Neural progenitor cell (in vitro differentiated cells): ENCODE data around the gene SLC46A3. TPM values are rescaled to one million over a fixed set of nuclear protein-coding genes. Genes with fewer than 3 reads are reported as not detected.
A peak's percentile ranks its signal among the peaks of the same experiment; 100 is the strongest.

Source experiments
- DNase-seq: peaks from one replicate; pipeline ENCODE4 v3.0.0-alpha.2; 2016; ENCODE audit warnings: low spot score
- H2AFZ ChIP-seq: fragments of 200-600 bp; sonication (generic); replicated peaks from 2 replicates; pipeline ENCODE4 v1.6.1; 2016; ENCODE audit warnings: antibody characterized with exemption
- H3F3A ChIP-seq: fragments of 200-600 bp; sonication (generic); 2 replicates; pipeline ENCODE4 v1.6.1; 2016; ENCODE audit warnings: antibody characterized with exemption, low read depth
- H3K27ac ChIP-seq: fragments of 200-600 bp; sonication (generic); 2 replicates; pipeline ENCODE4 v1.5.1; 2016; ENCODE audit warnings: mild to moderate bottlenecking
- H3K27me3 ChIP-seq: fragments of 200-600 bp; sonication (generic); 2 replicates; pipeline ENCODE4 v1.6.1; 2016; ENCODE audit warnings: mild to moderate bottlenecking, moderate library complexity
- H3K36me3 ChIP-seq: fragments of 200-600 bp; sonication (generic); 2 replicates; pipeline ENCODE4 v1.5.1; 2016
- H3K4me1 ChIP-seq: fragments of 200-600 bp; sonication (generic); 2 replicates; pipeline ENCODE4 v1.6.1; 2016; ENCODE audit warnings: mixed run types
- H3K4me2 ChIP-seq: fragments of 200-600 bp; sonication (generic); 2 replicates; pipeline ENCODE4 v1.6.1; 2016
- H3K4me3 ChIP-seq: fragments of 200-600 bp; sonication (generic); 2 replicates; pipeline ENCODE4 v1.5.1; 2016
- H3K79me2 ChIP-seq: fragments of 200-600 bp; sonication (generic); 2 replicates; pipeline ENCODE4 v1.6.1; 2016; ENCODE audit warnings: low read depth
- H3K9ac ChIP-seq: fragments of 200-600 bp; sonication (generic); 2 replicates; pipeline ENCODE4 v1.6.1; 2016
- H3K9me3 ChIP-seq: fragments of 200-600 bp; sonication (generic); 2 replicates; pipeline ENCODE4 v1.5.1; 2016; ENCODE audit warnings: low read depth
- H4K20me1 ChIP-seq: fragments of 200-600 bp; sonication (generic); 2 replicates; pipeline ENCODE4 v1.6.1; 2016; ENCODE audit warnings: low read depth
- H3K27ac Mint-ChIP-seq: 3 replicates; pipeline ENCODE4 v1.8.0; 2021; ENCODE audit warnings: mixed read lengths
- H3K27me3 Mint-ChIP-seq: 2 replicates; pipeline ENCODE4 v1.8.0; 2022; ENCODE audit warnings: low read depth, mild to moderate bottlenecking, inconsistent platforms, moderate library complexity, mixed read lengths; ENCODE audit not compliant: insufficient read depth
- H3K36me3 Mint-ChIP-seq: 3 replicates; pipeline ENCODE4 v1.8.0; 2021; ENCODE audit warnings: mixed read lengths
- H3K4me1 Mint-ChIP-seq: 3 replicates; pipeline ENCODE4 v1.8.0; 2021; ENCODE audit warnings: mixed read lengths
- H3K4me3 Mint-ChIP-seq: 3 replicates; pipeline ENCODE4 v1.8.0; 2021; ENCODE audit warnings: mild to moderate bottlenecking, moderate library complexity, mixed read lengths
- H3K9me3 Mint-ChIP-seq: 3 replicates; pipeline ENCODE4 v1.8.0; 2020; ENCODE audit warnings: mixed read lengths
- EZH2 ChIP-seq: fragments of 200-600 bp; sonication (generic); IDR thresholded peaks from 2 replicates; pipeline ENCODE4 v1.6.1; 2017; ENCODE audit warnings: antibody characterized with exemption, mild to moderate bottlenecking, moderate library complexity
- EZH2phosphoT487 ChIP-seq: fragments of 200-600 bp; sonication (generic); IDR thresholded peaks from 2 replicates; pipeline ENCODE4 v1.6.1; 2017; ENCODE audit warnings: antibody characterized with exemption
- total RNA-seq: library from RNA; depleted of rRNA; stranded (reverse); fragments of >200 nt; gene quantifications from 2 replicates; pipeline ENCODE4 v1.2.3, GENCODE V29; 2015; ENCODE audit warnings: low replicate concordance
- TF ChIP-seq, protein P1 (sequence below): fragments of 200-600 bp; sonication (generic); IDR thresholded peaks from 2 replicates; pipeline ENCODE4 v1.5.1; 2017; ENCODE audit warnings: antibody characterized with exemption, mild to moderate bottlenecking

The SLC46A3 gene
- total RNA-seq, 1 donor from 2014 or later: not detected

GRCh38 chr13:28680541-28680940 lies 38.2 kb downstream of the SLC46A3 start:
- H3K4me3 Mint-ChIP-seq: no peak overlapping the region
- TF ChIP-seq EZH2 (no peak), EZH2phosphoT487 (no peak)
- TF ChIP-seq, protein P1, sequence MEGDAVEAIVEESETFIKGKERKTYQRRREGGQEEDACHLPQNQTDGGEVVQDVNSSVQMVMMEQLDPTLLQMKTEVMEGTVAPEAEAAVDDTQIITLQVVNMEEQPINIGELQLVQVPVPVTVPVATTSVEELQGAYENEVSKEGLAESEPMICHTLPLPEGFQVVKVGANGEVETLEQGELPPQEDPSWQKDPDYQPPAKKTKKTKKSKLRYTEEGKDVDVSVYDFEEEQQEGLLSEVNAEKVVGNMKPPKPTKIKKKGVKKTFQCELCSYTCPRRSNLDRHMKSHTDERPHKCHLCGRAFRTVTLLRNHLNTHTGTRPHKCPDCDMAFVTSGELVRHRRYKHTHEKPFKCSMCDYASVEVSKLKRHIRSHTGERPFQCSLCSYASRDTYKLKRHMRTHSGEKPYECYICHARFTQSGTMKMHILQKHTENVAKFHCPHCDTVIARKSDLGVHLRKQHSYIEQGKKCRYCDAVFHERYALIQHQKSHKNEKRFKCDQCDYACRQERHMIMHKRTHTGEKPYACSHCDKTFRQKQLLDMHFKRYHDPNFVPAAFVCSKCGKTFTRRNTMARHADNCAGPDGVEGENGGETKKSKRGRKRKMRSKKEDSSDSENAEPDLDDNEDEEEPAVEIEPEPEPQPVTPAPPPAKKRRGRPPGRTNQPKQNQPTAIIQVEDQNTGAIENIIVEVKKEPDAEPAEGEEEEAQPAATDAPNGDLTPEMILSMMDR: no peak
- peaks cover 5% of the 10 kb centered on the region for H3K36me3 Mint-ChIP-seq

GRCh38 chr13:28679628-28680027 lies 39.1 kb downstream of the SLC46A3 start:
- Mint-ChIP-seq H3K9me3 (no peaks in the 10 kb centered on the region), H3K36me3 (peaks cover 7% of the 10 kb centered on the region), H3K27ac (no peak overlapping the region), H3K4me3 (no peak overlapping the region), H3K27me3 (no peaks in the 10 kb centered on the region), H3K4me1 (no peaks in the 10 kb centered on the region)
- H3K4me2 ChIP-seq: no peak overlapping the region
- H3K36me3 ChIP-seq: peaks cover 14% of the 10 kb centered on the region
- H3F3A ChIP-seq: peaks cover 15% of the 10 kb centered on the region
- H3K79me2 ChIP-seq: no peaks in the 10 kb centered on the region
- no peak overlapping the region for H3K4me3 ChIP-seq
- H3K4me1 ChIP-seq: no peaks in the 10 kb centered on the region
- no peaks in the 10 kb centered on the region for H3K9me3 ChIP-seq
- H3K27ac ChIP-seq: no peak overlapping the region
- TF ChIP-seq, protein P1: peak; percentile 55
- TF ChIP-seq EZH2: no peak
- TF ChIP-seq EZH2phosphoT487: no peak
- no peak overlapping the region for H3K9ac ChIP-seq
- no peak for DNase-seq
- H2AFZ ChIP-seq: no peak overlapping the region
- H4K20me1 ChIP-seq: no peaks in the 10 kb centered on the region
- H3K27me3 ChIP-seq: no peaks in the 10 kb centered on the region

More at GRCh38 chr13:28680541-28680940, 38.2 kb downstream of the SLC46A3 start:
- no peaks in the 10 kb centered on the region for H4K20me1 ChIP-seq
- H3K27ac ChIP-seq: no peak overlapping the region
- no peak overlapping the region for H3K27ac Mint-ChIP-seq
- no peaks in the 10 kb centered on the region for H3K9me3 Mint-ChIP-seq
- H3K79me2 ChIP-seq: no peaks in the 10 kb centered on the region
- H3K36me3 ChIP-seq: peaks cover 14% of the 10 kb centered on the region
- no peak for DNase-seq
- no peaks in the 10 kb centered on the region for H3K9me3 ChIP-seq
- H3F3A ChIP-seq: peaks cover 15% of the 10 kb centered on the region
- no peaks in the 10 kb centered on the region for H3K4me1 ChIP-seq
- H3K27me3 Mint-ChIP-seq: no peaks in the 10 kb centered on the region
- H3K9ac ChIP-seq: no peak overlapping the region
- H3K4me1 Mint-ChIP-seq: no peaks in the 10 kb centered on the region
- H3K27me3 ChIP-seq: no peaks in the 10 kb centered on the region
- no peak overlapping the region for H2AFZ ChIP-seq
- H3K4me3 ChIP-seq: no peak overlapping the region
- H3K4me2 ChIP-seq: no peak overlapping the region

GRCh38 chr13:28678809-28679208 lies 40.0 kb downstream of the SLC46A3 start:
- H3K27ac ChIP-seq: no peak overlapping the region
- H3K9me3 Mint-ChIP-seq: no peaks in the 10 kb centered on the region
- H2AFZ ChIP-seq: no peak overlapping the region
- no peak overlapping the region for H3K4me2 ChIP-seq
- H3F3A ChIP-seq: peaks cover 15% of the 10 kb centered on the region
- H3K27me3 Mint-ChIP-seq: no peaks in the 10 kb centered on the region
- H3K4me1 ChIP-seq: no peaks in the 10 kb centered on the region
- peaks cover 10% of the 10 kb centered on the region for H3K36me3 Mint-ChIP-seq
- no peaks in the 10 kb centered on the region for H3K9me3 ChIP-seq
- no peaks in the 10 kb centered on the region for H3K27me3 ChIP-seq
- H3K9ac ChIP-seq: no peak overlapping the region
- H3K27ac Mint-ChIP-seq: no peak overlapping the region
- H4K20me1 ChIP-seq: no peaks in the 10 kb centered on the region
- no peaks in the 10 kb centered on the region for H3K79me2 ChIP-seq
- no peak overlapping the region for H3K4me3 Mint-ChIP-seq
- peaks cover 17% of the 10 kb centered on the region for H3K36me3 ChIP-seq
- H3K4me3 ChIP-seq: no peak overlapping the region
- H3K4me1 Mint-ChIP-seq: no peaks in the 10 kb centered on the region
- DNase-seq: no peak
- TF ChIP-seq EZH2phosphoT487: no peak

GRCh38 chr13:28671126-28671792 lies 47.5 kb downstream of the SLC46A3 start:
- no peak overlapping the region for H3K9ac ChIP-seq
- no peaks in the 10 kb centered on the region for H3F3A ChIP-seq
- H3K4me3 ChIP-seq: no peak overlapping the region
- no peaks in the 10 kb centered on the region for H3K79me2 ChIP-seq
- no peak overlapping the region for H3K4me3 Mint-ChIP-seq
- no peak overlapping the region for H2AFZ ChIP-seq
- peaks cover 31% of the 10 kb centered on the region for H3K36me3 Mint-ChIP-seq
- H3K9me3 Mint-ChIP-seq: no peaks in the 10 kb centered on the region
- peaks cover 6% of the 10 kb centered on the region for H4K20me1 ChIP-seq
- no peaks in the 10 kb centered on the region for H3K4me1 Mint-ChIP-seq
- no peaks in the 10 kb centered on the region for H3K27me3 ChIP-seq
- no peak overlapping the region for H3K4me2 ChIP-seq
- H3K36me3 ChIP-seq: peaks cover 27% of the 10 kb centered on the region
- no peaks in the 10 kb centered on the region for H3K27me3 Mint-ChIP-seq
- no peaks in the 10 kb centered on the region for H3K9me3 ChIP-seq
- H3K4me1 ChIP-seq: no peaks in the 10 kb centered on the region
- TF ChIP-seq, protein P1: no peak
- TF ChIP-seq EZH2phosphoT487: no peak
- no peak for TF ChIP-seq EZH2
- no peak overlapping the region for H3K27ac ChIP-seq
- no peak for DNase-seq
- no peak overlapping the region for H3K27ac Mint-ChIP-seq
